Loucy (cell line): ENCODE results near the gene FAAH.

ENCODE experiments used
- H2AFZ ChIP-seq: fragments of 200-600 bp; sonication (generic); 2 replicates; pipeline ENCODE4 v1.6.0; 2016; ENCODE audit warnings: antibody characterized with exemption, mild to moderate bottlenecking, low read length, moderate library complexity
- H3F3A ChIP-seq: fragments of 200-600 bp; 2 replicates; pipeline ENCODE4 v1.6.0; 2016; ENCODE audit warnings: antibody characterized with exemption, low read depth, mild to moderate bottlenecking
- H3K27me3 ChIP-seq: fragments of 200-600 bp; sonication (generic); 2 replicates; pipeline ENCODE4 v1.6.1; 2014; ENCODE audit warnings: low read length, mild to moderate bottlenecking; ENCODE audit not compliant: insufficient read depth, poor library complexity, severe bottlenecking
- H3K36me3 ChIP-seq: fragments of 200-600 bp; sonication (generic); 2 replicates; pipeline ENCODE4 v1.6.1; 2016; ENCODE audit warnings: low read length; ENCODE audit not compliant: insufficient read depth
- H3K4me1 ChIP-seq: fragments of 200-600 bp; sonication (generic); 2 replicates; pipeline ENCODE4 v1.5.1; 2014; ENCODE audit warnings: low read length, mild to moderate bottlenecking; ENCODE audit not compliant: insufficient read depth, poor library complexity, severe bottlenecking
- H3K4me2 ChIP-seq: fragments of 200-600 bp; sonication (generic); 2 replicates; pipeline ENCODE4 v1.6.0; 2014; ENCODE audit warnings: antibody characterized with exemption, low read length, low read depth, mild to moderate bottlenecking; ENCODE audit not compliant: poor library complexity, severe bottlenecking
- H3K4me3 ChIP-seq: fragments of 200-600 bp; sonication (generic); 2 replicates; pipeline ENCODE4 v1.5.1; 2014; ENCODE audit warnings: low read length, mild to moderate bottlenecking, mixed read lengths; ENCODE audit not compliant: poor library complexity, severe bottlenecking
- H3K79me2 ChIP-seq: fragments of 200-600 bp; sonication (generic); 2 replicates; pipeline ENCODE4 v1.6.1; 2014; ENCODE audit warnings: low read length; ENCODE audit not compliant: insufficient read depth
- H3K9ac ChIP-seq: fragments of 200-600 bp; sonication (generic); 2 replicates; pipeline ENCODE4 v1.6.0; 2014; ENCODE audit warnings: mild to moderate bottlenecking, low read depth, low read length, moderate library complexity; ENCODE audit not compliant: poor library complexity, severe bottlenecking
- H3K9me2 ChIP-seq: fragments of 200-600 bp; sonication (generic); replicated peaks from 2 replicates; pipeline ENCODE4 v1.6.1; 2016; ENCODE audit warnings: low read depth, low read length, mixed read lengths
- H3K9me3 ChIP-seq: fragments of 200-600 bp; sonication (generic); 2 replicates; pipeline ENCODE4 v1.6.1; 2014; ENCODE audit warnings: mild to moderate bottlenecking, antibody characterized with exemption, low read length, low read depth; ENCODE audit not compliant: insufficient read depth
- H4K20me1 ChIP-seq: fragments of 200-600 bp; sonication (generic); 2 replicates; pipeline ENCODE4 v1.6.0; 2014; ENCODE audit warnings: antibody characterized with exemption, low read length, mild to moderate bottlenecking; ENCODE audit not compliant: insufficient read depth, poor library complexity, severe bottlenecking
- EZH2phosphoT487 ChIP-seq: fragments of 200-600 bp; IDR thresholded peaks from 2 replicates; pipeline ENCODE4 v1.6.1; 2018; ENCODE audit warnings: antibody characterized with exemption, mild to moderate bottlenecking, moderate library complexity, borderline replicate concordance
- TF ChIP-seq, protein P1 (sequence below): fragments of 200-600 bp; sonication (generic); conservative IDR thresholded peaks from 2 replicates; pipeline ENCODE4 v1.5.1; 2014; ENCODE audit warnings: mild to moderate bottlenecking, antibody characterized with exemption, low read length

The FAAH gene

DNA sequence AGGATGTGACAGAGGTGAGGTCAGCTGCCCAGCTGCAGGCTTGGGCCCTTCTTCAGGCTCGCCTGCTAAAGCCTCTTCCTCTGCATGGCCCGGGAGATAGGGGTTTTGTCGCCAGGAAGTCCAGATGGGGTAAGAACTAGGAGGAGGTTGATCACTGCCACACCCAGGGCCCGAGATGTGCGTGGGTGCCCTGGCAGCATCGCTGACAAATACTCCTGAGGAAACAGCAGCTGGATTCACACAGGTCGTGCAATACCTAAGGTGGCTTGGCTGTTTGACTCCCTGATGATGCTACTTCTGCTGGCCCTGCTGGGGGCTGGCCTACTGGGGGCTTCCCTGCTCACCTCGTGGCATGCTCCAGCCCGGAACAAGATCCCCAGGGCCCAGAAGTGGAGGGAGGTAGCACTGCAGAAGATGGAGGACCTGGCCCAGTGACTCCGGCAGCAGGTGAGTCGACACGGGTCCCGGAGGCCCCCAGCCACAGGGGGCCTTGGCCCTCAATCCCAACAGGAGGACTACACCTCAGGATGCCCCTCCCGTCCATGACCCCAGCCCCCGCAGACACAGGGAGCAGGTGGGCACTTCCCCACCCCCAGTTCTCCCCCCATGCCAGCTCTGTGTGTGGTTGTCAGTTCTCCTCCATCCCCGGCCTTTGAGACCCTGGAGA is 29.6 kb downstream of the FAAH start:
- no peaks in the 10 kb centered on the region for H3K27me3 ChIP-seq

DNA sequence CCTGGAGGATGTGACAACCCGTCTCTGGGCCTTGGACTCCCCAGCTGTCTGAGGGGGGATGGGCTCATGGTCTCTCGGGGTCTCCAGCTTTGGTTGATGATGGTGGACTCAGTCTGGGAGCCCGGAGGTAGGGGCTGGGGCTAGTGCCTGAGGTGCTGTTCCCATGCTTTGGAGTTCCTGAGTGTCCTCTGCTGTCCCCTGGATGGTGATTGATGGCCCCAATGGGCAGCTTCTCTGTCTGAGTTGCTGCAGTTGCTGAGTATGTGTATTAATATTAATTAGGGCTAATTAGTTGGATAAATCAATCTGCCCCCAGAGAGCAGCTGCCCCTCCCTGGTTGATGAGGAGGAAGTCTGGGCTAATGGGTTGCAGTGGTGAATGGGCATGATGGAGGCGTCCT is 30.6 kb downstream of the FAAH start:
- Histone ChIP-seq H3K4me3 (no peak overlapping the region), H3K79me2 (no peaks in the 10 kb centered on the region), H3K27me3 (no peaks in the 10 kb centered on the region), H3F3A (no peaks in the 10 kb centered on the region), H3K4me2 (no peak overlapping the region), H3K9ac (no peak overlapping the region), H4K20me1 (no peaks in the 10 kb centered on the region), H3K4me1 (no peaks in the 10 kb centered on the region), H3K9me3 (no peaks in the 10 kb centered on the region), H3K36me3 (no peaks in the 10 kb centered on the region), H2AFZ (no peak overlapping the region), H3K9me2 (no peaks in the 10 kb centered on the region)
- TF ChIP-seq EZH2phosphoT487, result no peak
- TF ChIP-seq, protein P1, sequence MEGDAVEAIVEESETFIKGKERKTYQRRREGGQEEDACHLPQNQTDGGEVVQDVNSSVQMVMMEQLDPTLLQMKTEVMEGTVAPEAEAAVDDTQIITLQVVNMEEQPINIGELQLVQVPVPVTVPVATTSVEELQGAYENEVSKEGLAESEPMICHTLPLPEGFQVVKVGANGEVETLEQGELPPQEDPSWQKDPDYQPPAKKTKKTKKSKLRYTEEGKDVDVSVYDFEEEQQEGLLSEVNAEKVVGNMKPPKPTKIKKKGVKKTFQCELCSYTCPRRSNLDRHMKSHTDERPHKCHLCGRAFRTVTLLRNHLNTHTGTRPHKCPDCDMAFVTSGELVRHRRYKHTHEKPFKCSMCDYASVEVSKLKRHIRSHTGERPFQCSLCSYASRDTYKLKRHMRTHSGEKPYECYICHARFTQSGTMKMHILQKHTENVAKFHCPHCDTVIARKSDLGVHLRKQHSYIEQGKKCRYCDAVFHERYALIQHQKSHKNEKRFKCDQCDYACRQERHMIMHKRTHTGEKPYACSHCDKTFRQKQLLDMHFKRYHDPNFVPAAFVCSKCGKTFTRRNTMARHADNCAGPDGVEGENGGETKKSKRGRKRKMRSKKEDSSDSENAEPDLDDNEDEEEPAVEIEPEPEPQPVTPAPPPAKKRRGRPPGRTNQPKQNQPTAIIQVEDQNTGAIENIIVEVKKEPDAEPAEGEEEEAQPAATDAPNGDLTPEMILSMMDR, result no peak

More for the DNA sequence above, 29.6 kb downstream of the FAAH start:
- TF ChIP-seq EZH2phosphoT487, result no peak
- TF ChIP-seq, protein P1, result no peak
- Histone ChIP-seq H3K79me2 (no peaks in the 10 kb centered on the region), H3K9me3 (no peaks in the 10 kb centered on the region), H3K9ac (no peak overlapping the region), H3F3A (no peaks in the 10 kb centered on the region), H3K4me2 (no peak overlapping the region), H3K36me3 (no peaks in the 10 kb centered on the region), H3K4me3 (no peak overlapping the region), H2AFZ (no peak overlapping the region), H3K9me2 (no peaks in the 10 kb centered on the region), H4K20me1 (no peaks in the 10 kb centered on the region), H3K4me1 (no peaks in the 10 kb centered on the region)

DNA sequence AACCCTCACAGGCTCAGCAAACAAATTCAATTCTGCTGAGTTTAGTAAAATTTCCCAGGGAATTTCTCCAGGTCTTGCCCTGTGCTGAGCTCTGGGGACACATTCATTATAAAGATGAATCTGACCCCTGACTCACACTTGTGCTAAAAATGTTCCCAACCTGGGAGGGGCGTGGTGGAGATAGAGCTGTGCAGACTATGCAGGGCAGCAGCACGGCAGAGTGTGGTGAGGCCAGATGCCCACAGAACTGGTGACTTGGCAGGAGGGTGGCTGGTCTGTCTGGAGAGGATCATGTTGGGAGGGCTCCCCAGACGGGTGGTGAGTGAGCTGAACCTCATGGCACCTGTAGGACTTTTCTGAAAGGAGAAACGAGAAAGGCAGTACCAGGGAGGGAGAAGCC is 31.6 kb downstream of the FAAH start:
- H2AFZ ChIP-seq, result no peak overlapping the region
- TF ChIP-seq, protein P1, result no peak
- TF ChIP-seq EZH2phosphoT487, result no peak
- H3K9ac ChIP-seq, result no peak overlapping the region
- no peaks in the 10 kb centered on the region for H3F3A ChIP-seq
- no peaks in the 10 kb centered on the region for H3K36me3 ChIP-seq
- no peaks in the 10 kb centered on the region for H3K9me2 ChIP-seq
- no peaks in the 10 kb centered on the region for H3K79me2 ChIP-seq
- H3K4me1 ChIP-seq, result no peaks in the 10 kb centered on the region
- H3K4me3 ChIP-seq, result no peak overlapping the region
- H3K9me3 ChIP-seq, result no peaks in the 10 kb centered on the region
- no peak overlapping the region for H3K4me2 ChIP-seq
- H4K20me1 ChIP-seq, result no peaks in the 10 kb centered on the region
- H3K27me3 ChIP-seq, result no peaks in the 10 kb centered on the region
